Epidermal melanocyte (primary cell): ENCODE results near the gene FOXP4.

Experiments
- DNase-seq: peaks from one replicate; pipeline ENCODE4 v3.0.0; 2011; ENCODE audit warnings: low spot score; ENCODE audit not compliant: insufficient read length

FOXP4 gene

DNA sequence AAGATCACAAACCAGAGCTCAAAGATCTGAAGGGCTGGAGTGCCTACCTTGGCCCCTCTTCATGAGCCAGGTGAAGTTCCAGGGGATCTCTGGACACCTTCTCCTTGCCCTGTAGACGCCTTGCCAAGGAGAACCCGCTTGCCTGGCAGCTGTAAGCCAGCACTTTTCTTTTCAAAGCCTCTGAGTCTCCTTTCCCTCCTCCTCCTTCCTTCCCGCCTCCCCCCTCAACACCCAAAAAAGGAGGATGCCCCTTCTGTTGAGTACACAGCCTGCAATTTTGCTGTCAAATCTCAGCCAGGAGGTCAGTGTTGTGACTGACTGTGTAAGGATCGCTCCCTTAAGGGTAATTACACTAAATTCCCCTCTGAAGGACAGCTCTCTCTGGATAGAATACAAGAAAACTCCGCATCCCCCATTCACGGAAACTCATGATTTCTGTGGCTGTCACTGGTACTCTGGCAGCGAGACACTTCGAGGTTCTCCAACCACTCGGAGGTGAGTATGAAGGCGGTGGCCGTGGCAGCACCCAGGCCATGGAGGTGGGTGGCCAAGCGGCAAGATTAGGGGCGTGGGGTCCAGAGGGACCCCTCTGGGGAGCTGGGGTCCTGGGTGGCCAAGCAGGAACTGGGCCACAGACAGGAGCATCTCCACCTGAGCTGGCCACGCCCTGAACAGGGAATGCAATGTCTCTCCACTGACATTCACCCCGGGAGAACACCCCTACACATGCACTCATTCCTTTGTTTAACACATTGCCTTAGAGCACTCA lies 23.2 kb upstream of the FOXP4 start:
- no peak for DNase-seq

DNA sequence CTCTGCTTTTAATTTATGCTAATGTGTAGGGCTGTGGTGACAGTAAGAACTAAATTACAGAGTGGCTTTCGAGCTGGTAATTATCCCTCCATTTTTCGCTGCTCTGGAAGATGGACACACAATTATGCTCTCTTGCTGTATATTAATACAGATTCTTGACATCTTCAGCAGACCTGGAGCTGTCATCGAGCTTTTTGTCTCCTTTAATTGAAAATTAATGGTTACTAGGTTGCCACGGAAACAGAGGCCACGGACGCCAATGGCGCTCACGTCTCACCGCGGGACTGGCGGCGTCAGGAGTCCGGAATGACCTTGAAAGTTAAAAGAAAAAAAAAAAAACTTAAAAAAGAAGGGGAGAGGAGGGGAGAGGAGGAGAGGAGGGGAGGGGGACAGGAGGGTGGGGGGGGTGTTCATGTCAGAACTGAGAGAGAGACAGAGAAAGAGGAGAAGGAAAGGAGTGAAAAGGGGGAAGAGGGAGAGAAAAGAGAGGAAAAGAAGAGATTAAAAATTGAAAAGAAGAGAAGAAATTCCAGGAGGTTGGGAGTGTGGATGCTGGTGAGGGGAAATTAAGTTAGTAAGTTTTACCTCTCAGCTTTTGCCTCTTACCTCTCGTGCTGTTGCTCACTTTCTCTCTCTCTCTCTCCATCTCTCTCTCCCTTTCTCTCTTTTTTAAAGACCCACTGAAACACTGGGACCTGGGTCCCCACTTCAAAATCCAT lies 22.1 kb upstream of the FOXP4 start:
- DNase-seq: no peak

DNA sequence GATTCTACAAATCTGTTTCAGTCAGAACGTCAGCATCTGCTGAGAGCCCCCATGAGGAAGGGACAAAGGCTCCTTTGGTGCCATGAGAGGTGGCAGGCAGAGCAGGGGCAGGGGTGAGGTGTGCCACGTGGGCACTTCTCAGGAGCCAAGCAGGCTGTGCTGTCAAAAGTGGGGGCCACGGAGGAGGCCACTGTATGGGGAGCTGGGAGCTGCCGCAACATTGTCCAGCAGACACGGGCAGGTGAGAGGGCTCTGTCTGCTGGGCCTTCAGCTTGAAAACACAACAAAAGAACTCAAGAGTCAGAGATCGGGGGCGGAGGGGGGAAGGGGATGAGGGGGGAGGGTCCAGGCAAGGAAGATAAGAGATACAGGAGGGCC lies 21.6 kb upstream of the FOXP4 start:
- DNase-seq: no peak

DNA sequence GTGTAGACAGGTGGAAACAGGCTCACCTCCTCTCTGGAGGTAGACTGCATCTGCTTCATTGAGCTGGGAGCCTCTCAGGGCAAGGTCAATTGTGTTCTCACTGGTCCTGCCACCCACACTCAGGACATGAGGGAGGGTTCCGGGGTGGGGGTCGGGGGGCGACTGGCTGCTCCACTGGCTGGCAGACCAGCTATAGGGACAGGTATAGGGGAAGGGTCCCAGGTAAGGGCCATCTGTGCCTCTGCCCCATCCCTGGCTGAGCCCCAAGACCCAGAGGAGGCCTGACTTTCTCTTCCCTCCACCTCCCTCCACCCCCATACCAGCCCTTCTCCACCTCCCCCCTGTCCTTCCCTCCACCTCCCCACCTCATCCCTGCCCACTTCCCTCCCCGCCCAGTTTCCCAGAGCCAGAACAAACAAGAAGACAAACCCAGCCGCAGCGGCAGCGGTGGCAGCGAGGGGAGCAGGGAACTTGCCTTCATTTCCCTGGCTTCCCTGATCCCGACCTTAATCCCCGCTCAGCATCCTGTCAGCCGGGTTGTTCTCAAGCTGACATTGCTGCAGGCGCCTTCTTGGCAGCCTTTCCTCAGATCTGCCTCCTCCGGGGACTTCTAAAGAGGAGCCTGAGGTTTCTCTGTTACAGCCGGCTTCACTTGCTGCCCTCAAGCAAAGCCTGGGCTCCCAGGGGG lies 18.3 kb upstream of the FOXP4 start:
- DNase-seq: no peak

DNA sequence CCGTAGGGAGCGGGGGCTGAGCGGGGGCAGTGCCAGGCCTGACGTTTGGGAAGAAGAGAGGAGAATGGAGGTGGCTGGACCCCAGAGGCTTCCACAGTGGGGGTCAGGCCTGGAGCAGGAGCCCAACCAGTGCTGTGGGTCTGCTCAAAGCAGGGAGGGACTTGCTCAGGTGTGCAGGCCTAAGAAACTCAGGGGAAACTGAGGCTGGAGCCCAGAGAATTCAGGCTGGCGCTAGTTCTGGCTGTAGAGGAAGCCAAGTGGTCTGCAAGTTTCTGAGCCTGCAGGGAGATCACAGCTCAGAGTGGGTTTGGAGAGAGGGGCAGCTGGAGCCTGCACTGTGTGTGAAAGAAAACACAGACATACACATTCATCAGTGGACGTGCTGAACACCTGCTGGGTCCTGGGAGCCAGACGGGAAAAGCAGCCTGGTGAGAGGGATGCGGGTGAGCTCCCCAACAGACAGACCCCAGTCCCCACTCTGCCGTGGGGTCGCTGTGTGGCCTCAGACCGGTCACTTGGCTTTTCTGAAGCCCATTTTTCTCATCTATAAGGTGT lies 17.7 kb upstream of the FOXP4 start:
- no peak for DNase-seq

DNA sequence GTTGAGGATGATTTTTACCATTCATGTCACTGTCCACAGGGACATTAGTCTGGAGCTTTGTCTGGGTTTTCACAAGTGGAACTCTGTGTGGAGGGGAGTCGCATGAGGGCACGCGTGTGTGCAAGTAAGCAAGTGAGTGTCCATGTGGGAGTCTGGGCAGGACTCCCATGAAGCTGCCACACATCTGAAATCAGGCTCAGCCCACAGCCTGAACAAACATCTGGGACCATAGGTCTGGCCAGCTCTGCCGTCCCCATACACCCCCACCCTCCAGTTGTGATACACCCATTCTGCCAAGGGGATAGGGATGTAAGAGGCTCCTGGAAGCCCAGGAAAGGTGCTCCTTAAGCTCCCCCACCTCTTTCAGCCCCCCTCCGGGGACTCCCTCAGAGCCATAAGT lies 17.1 kb upstream of the FOXP4 start:
- no peak for DNase-seq

DNA sequence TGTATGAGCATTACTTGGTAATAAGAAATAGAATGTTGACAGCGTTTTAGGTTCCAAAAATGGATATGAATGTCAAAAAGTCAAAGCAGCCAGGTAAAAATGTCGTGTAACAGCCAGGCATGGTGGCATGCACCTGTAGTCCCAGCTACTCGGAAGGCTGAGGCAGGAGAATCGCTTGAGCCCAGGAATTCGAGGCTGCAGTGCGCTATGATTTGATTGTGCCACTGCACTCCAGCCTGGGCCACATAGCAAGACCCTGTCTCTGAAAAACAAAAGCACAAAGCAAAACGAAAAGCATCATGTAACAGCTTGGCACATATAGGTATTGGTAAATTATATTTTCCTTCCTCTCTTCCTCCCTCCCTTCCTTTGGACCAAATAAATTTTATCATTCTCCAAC lies 16.2 kb upstream of the FOXP4 start:
- no peak for DNase-seq

DNA sequence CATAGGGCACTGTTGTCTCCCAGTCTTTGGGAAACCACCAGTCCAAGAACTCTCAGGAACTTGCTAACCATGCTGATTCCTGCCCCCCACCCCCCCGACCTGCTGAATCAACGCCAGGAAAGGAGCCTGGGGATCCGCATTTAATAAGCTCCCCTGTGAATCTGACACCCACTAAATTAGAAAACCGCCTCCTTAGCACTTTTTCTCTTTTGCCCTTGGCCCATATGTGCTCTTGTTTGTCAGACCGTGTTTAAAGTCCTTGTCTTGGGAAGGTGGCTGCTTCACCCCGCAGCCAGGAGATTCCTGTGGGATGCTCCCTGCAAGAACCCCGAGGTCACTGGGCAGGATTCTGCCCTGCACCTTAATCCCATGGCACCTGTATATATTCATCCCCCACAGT lies 15.7 kb upstream of the FOXP4 start:
- DNase-seq: no peak

DNA sequence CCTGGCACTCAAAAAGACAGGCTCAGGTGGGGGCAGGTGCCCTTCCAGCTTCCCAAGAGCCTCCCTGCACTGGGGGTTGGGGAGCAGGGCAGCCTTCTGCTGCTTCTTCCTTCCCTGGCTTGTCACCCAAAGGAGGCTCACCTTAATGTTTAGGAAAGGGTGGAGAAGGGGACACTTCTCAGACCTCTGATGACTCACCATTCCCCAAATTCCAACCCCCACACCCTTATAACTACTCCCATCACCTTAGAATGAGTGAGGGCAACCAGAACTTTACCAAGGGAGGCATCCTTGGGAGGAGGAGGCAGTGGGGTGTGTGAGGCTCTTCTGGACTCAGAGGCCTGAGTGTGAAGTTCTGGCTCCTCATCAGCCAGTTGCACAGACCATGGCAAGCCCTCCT lies 15.2 kb upstream of the FOXP4 start:
- no peak for DNase-seq

DNA sequence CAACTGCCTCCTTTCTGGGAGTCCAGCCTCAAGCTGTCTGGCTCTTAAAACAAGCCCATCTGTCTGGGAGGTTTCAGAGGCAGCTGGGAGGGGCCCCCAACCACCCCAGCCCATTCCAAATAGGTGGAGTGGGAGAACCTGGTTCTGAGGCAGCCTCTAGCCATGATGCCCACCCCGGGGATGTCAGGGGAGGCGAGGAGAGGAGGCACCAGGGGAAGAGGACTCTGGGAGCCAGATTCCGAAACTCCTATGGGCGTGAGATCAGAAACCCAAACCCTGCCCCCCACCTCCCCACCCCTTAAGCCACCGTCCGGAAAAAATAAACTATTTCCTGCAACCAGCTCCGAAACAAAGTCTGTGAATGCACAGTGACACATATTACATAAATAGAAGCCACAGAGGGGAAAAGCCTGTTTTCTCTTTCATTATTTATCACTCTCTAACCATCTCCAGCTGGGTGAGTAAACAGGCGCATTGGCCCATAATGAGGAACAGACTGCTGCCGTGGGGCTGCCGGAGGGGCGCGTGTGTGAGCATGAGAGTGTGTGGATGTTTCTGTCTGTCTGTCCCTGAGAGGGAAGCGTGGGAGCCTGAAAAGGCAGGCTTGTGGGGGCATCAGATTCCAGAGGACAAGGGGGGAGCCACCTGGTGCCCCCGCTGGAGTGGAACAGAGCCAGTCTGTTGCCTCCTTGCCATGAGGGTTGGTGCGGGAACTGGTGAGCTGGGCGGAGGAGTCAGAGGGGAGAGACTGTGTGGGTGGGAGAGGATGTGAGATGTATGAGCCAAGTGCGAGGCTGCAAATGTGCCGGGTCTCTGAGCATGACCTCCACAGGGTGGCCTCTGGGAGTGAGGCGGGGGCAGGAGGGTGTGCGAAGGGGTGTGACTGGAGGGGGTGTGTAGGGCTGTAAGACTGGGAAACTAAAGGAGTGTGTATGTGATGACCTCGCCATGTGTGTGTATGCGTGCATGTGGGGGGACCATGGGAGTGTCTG lies 14.3 kb upstream of the FOXP4 start:
- DNase-seq: peak; percentile 36

DNA sequence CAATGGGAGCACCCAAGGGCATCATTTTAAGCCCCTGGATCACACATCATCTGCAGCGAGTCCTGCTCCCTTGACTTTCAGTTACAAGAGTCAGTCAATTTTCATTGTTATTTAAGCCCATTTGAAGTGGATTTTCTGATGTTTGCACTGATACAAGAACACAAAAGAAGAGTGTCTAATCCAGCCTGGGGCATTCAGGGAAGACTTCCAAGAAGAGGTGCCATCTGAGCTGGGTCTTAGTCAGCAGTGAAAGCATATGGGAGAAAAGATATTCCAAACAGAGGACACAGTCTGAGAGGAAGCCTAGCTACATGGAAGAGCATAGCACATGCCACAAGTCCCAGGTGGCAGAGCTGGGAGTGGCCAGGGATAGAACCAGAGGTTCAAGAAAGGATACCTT lies 10.4 kb upstream of the FOXP4 start:
- DNase-seq: no peak

DNA sequence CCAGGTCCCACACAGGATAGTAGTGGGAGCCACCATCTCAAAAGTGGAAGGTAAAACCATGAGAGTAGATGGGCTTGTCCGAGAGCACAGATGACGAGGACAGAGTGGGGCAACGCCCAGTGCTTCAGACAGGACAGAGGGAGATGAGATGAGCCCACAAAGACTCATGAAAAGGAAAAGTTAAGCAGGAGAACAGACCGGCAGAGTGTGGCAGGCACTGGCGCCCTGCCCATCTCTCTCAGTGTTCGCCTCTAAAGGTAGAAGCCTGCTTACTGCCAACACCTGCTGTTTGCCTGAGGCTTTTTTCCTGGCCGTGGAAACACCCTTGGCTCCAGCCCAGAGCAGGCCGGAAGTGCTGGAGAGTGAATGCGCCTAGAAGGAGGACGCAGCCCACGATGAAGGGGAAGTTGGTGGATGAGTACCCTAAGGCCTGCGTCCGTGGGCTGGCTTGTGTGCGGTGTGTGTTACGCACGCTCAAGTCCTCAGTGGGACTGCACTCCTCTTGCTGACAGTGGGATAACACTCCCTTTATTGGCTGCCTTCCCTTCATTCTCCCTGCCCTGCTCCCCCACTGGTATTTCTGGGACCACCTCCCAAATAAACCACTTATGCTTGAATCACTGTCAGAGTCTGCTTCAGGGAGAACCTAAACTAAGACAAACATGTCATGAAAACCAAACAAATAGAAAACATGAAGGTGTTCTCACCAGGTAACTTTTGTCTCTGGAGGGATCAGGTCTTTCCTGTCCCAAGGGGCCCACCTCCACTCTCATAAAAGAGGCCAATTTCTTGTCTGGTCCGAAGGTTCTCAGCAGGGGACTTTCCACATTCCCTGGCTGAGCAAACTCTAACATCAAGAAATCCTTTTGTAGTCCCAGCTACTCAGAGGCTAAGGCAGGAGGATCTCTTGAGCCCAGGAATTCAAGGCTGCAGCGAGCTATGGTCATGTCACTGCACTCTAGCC lies 9.1 kb upstream of the FOXP4 start:
- no peak for DNase-seq

DNA sequence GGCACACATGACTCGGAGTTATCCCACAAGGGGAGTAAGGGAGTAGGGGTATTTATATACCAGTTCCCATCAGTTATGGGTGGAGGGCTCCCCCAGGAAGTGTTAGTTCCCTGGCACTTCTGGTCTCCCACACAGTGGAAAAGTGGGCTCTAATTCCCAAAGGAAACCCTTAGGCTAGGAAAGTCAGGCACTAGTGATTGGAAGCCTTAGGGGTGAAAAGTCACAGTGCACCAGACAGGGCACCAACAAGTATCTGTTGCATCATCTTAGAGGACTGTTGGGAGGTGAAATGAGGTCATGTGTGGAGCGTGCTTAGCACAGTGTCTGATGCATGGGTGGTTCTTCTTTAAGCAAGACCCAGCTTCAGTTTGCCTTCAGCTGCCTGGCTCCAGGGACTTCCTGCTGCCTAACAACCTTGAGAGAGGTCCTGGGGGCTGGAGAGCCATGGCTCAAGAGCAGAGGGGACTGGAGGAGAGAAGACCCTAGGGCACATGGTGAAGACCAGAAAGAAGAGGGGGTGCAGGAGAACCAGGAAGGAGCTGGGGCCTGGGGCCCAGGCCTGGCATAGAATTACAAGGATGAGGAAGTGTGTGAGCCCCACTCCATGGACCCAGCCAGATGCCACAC lies 7.5 kb upstream of the FOXP4 start:
- no peak for DNase-seq

DNA sequence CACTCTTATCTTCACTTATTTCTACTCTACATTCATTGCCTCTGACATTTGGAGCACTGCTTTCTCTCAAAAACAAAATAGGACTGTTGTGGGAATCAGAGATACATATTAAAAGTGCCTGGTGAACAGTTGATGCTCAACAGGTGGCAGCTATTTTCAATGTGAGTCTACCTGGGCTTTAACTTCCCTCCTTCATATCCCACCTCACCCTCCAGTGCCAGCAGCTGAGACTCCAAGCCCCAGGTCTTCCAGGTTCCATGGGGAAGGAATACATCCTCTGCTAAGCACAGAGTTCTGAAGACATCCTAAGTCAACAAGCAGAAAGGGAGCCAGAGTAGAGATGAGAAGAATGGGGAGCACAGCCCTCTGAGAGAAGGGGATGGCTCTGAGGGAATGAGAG lies 7.0 kb upstream of the FOXP4 start:
- DNase-seq: no peak

DNA sequence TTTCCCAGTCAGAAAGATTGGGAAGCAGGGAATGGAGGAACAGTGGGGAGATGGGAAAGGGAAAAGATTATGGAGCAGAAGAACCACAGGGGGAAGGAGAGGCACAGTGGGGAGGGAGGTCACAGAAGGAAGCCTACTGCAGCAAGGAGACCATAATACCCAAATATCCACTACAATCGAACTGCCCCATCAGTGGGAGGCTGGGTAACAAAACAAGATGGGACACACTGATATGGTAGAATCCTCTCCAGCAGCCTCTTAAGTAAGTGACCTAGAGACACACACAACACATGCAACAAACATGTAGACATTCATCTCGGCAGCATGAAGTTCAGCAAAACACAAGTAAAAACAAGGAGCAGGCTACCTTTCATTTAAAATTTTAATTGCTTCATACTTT lies 4.8 kb upstream of the FOXP4 start:
- DNase-seq: no peak

DNA sequence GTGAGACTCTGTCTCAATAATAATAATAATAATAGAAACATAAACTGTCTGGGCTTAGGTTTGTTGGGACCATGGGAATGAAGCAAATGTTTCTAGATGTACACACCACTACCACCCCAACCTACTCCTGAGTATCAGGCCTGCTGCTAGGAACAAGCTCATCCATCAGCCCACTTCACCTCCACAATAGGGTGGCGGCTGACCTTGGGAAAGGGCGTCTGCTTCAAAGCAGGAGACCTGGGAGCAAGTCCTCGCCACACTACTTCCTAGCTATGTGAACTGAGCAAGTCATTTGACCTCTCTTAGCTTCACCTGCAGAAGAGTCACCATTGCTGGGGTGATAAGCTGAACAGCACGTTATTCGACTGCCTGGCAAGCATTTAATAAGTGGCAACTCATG lies 3.1 kb upstream of the FOXP4 start:
- no peak for DNase-seq

DNA sequence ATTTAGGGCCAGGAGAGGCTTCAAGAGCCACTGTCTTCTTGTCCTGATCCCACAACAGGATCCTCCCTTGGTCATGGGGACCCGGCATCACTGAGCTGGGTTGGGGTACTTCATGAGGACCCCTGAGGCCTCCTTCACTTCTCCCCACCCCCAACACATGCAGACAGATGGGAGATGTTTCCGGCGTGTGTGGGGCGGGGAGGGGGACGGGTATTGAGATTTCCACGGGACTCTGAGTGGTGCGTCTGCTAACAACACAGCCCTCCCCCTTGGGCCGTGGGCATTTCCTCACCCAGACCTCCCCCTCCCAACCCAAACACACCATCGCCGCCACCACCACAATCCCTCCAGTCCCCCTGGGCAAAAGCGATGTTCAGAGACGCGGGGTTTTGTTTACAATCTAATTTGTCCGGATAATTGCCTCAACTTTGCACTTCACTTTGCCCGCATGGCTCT lies 906 bp upstream of the FOXP4 start:
- DNase-seq: no peak

DNA sequence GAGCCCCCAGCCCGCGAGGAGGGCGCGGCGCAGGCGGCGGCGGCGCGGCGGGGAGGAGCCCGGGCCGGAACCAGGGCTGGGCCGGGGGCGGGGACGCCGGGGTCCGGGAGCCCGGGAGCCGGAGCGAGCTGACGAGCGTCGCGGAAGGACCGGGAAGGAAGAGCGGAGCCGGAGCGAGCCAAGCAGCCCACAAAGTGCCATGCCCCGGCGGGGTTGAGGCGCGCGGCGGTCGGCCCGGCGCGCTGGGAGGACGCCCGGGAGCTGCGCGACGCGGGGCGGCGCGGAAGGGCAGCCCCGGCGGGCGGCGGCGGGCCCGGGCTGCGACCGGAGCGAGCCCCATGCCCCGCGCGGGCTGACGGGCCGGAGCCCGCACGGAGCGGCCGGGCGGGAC lies 289 bp downstream of the FOXP4 start:
- DNase-seq: no peak
